ENCODE data around the gene OMP.

- TF ChIP-seq POLR2A (IDR thresholded peaks at IDR 0.05) (no peak), CTCF (IDR thresholded peaks at IDR 0.05) (no peak)
Measured at GRCh38 chr11:77071077-77071476, 31.6 kb upstream of the OMP start.

Data from esophagus squamous epithelium (tissue), 4 donors.